ENCODE results near the gene WASHC4.

- TF ChIP-seq CTCF (IDR thresholded peaks at IDR 0.05 in 2 of 3, conservative IDR thresholded peaks at IDR 0.05 in 1 of 3; ENCODE audit: borderline replicate concordance in 1 of 3, insufficient read depth in 1 of 3, low read depth in 2 of 3, low read length in 2 of 3): peak in 2 of 3 experiments; percentile 32 to 33; a peak in 2 of 6 replicates
- TF ChIP-seq EZH2 (IDR thresholded peaks at IDR 0.05): no peak
Observed at GRCh38 chr12:105100998-105101397, 6.5 kb upstream of the WASHC4 start.

Data from HCT116 (cell line).